ENCODE data around the gene TGFBR3.

Gene TGFBR3

DNA sequence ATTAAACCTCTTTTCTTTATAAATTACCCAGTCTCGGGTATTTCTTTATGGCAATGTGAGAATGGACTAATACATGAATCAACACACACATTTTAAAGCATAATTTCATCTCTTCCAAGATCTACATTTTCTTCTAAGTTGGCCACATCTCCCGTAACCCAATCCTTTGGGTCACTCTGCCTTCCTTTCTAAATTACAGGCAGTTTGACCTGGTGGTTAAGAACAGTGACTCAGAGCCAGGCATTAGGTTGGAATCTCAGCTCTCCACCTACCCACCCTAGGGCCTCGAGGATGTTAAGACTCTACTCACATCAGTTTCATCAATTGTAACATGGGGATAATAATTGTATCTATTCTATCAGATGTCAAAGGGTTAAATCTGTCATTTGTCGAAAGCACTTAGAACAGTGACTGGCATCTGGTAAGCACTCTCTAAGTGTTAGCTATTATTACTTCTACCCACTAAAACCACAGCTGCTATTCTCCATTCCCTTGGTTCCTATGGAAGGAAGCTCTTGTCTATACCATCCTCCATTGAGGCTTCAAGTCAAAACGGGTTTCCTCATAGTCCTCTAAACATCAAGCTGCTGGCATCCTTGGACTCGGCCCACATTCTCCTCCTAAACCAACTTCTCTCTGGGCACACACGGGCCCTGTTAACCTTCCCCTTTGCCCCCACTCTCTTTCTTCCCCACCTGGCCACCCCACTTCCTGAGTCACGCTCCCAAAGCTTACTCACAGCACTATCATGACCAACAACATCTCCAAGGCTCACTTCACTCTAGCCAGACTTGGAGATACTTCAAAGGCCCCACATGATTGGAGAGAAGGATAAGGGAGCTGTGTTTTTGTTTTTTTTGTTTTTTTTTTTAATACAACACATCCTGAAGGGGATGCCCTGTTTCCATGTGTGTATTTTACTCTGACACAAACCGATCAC is 116.9 kb downstream of the TGFBR3 start:
- no peak for TF ChIP-seq POLR2AphosphoS5 (IDR thresholded peaks at IDR 0.05; ENCODE audit: low read depth, low read length)
- no peak for TF ChIP-seq TAF1 (IDR thresholded peaks at IDR 0.05; ENCODE audit: borderline replicate concordance, low read depth, low read length)
- TF ChIP-seq POLR2A (IDR thresholded peaks at IDR 0.05; ENCODE audit: low read depth, low read length), result no peak
- FAIRE-seq, result no peak
- no peak for DNase-seq (ENCODE audit: insufficient read length)

DNA sequence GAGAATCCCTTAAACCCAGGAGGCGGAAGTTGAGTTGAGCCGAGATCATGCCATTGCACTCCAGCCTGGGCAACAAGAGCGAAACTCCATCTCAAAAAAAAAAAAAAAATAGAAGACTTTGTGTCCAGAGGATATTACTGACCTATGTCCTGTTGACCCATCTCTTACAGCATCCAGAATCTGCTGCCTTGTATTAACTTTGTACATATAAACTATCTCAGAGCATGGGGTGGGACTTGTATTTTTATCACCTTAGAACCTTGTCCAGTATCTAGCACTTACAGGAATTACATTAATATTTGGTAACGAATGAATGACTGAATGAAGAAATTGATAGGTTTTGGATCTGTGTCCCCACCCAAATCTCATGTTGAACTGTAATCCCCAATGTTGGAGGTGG is 117.8 kb downstream of the TGFBR3 start:
- FAIRE-seq, result no peak

DNA sequence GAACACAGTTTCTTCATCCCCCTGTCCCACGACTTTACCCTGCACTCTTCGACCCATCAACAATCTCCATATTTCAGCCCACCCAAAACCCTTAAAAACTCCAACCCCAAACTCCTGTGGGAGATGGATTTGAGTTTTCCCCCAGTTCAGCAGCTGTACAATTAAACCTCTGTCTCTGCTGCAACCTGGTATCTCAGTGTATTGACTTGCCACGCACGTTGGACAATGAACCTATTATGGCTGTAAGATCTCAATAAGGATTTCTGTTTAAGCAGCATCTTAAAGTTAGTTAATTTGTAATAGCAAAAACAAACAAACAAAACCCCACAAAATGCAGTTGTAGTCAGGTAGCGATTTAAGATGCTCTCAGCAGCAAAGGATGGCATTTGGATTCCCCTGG is 119.1 kb downstream of the TGFBR3 start:
- TF ChIP-seq TAF1 (IDR thresholded peaks at IDR 0.05; ENCODE audit: borderline replicate concordance, low read depth, low read length) (no peak), POLR2A (IDR thresholded peaks at IDR 0.05; ENCODE audit: low read depth, low read length) (no peak), POLR2AphosphoS5 (IDR thresholded peaks at IDR 0.05; ENCODE audit: low read depth, low read length) (no peak)
- FAIRE-seq (no peak), DNase-seq (ENCODE audit: insufficient read length) (no peak)

More for the DNA sequence above, 117.8 kb downstream of the TGFBR3 start:
- DNase-seq (ENCODE audit: insufficient read length), result no peak
- TF ChIP-seq POLR2A (IDR thresholded peaks at IDR 0.05; ENCODE audit: low read depth, low read length) (no peak), POLR2AphosphoS5 (IDR thresholded peaks at IDR 0.05; ENCODE audit: low read depth, low read length) (no peak), TAF1 (IDR thresholded peaks at IDR 0.05; ENCODE audit: borderline replicate concordance, low read depth, low read length) (no peak)

DNA sequence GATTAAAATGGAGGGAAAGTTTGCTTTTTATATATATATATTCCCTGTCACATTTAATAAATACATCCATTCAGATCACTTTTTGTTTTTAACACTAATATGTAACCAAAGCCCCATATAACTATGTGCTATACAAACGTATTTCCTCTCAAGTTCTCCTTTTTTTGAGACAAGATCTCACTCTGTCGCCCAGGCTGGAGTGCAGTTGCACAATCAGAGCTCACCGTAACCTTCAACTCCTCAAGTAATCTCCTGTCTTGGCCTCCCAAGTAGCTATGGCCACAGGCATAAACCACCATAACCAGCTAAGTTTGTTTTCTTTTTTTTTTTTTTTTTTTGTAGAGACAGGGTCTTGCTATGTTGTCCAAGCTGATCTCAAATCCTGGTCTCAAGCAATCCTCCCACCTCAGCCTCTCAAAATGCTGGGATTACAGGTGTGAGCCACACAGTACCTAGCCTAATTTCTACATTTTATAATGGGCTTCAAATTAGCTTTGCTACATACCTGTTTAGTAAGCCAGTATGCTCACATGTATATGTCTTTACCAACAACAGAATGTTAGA is 120.0 kb downstream of the TGFBR3 start:
- TF ChIP-seq POLR2A (IDR thresholded peaks at IDR 0.05; ENCODE audit: low read depth, low read length), result no peak
- TF ChIP-seq POLR2AphosphoS5 (IDR thresholded peaks at IDR 0.05; ENCODE audit: low read depth, low read length), result no peak
- no peak for TF ChIP-seq TAF1 (IDR thresholded peaks at IDR 0.05; ENCODE audit: borderline replicate concordance, low read depth, low read length)
- FAIRE-seq (no peak), DNase-seq (ENCODE audit: insufficient read length) (no peak)

DNA sequence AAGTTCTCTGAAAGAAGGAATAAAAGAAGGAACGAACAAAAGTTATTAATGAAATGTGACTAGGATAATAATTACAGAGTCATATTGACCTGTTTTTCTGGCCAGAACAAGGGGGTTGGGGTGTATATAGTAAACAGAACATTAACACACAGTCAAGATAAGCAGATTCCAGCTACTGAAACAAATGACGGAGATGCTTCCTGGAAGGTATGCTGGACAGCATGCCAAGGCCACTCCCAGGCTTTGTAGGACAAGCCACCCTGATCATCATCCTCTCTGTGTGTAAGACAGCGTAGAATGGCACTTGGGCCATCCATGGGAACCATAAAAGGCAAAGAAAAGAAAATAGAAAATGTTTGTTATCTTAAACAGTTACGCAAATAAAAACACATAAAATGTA is 120.7 kb downstream of the TGFBR3 start:
- no peak for FAIRE-seq

DNA sequence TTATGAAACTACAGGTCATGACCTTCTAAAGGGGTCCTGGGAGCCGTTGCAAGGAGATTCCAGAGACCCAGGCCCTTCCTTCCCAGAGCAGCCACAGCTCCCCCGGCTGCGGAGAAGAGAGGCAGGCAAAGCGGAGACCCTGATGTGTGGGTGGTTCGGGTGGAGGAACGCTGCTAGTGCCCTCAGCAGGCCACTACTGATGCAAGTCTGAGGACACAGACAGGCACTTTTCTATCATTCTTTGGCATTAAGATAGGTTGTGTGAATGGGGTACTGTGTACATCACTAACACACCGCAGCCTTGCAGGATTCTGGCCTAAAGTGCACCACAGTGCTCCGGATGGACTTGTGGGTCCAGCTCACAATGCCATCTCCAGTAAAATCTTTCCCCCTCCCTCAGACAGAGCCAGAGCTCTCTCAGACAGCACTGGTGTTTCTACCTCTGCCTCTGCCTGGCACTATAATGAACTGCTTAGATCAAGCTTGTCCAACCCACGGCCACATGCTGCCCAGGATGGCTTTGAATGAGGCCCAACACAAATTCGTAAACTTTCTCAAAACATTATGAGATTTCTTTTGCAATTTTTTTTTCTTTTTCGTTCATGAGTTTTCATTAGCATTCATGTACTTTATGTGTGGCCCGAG is 121.4 kb downstream of the TGFBR3 start:
- no peak for TF ChIP-seq POLR2AphosphoS5 (IDR thresholded peaks at IDR 0.05; ENCODE audit: low read depth, low read length)
- TF ChIP-seq POLR2A (IDR thresholded peaks at IDR 0.05; ENCODE audit: low read depth, low read length), result no peak
- no peak for TF ChIP-seq TAF1 (IDR thresholded peaks at IDR 0.05; ENCODE audit: borderline replicate concordance, low read depth, low read length)
- DNase-seq (ENCODE audit: insufficient read length), result no peak
- FAIRE-seq, result no peak

More for the DNA sequence above, 120.7 kb downstream of the TGFBR3 start:
- DNase-seq (ENCODE audit: insufficient read length), result no peak
- TF ChIP-seq POLR2AphosphoS5 (IDR thresholded peaks at IDR 0.05; ENCODE audit: low read depth, low read length) (no peak), POLR2A (IDR thresholded peaks at IDR 0.05; ENCODE audit: low read depth, low read length) (no peak), TAF1 (IDR thresholded peaks at IDR 0.05; ENCODE audit: borderline replicate concordance, low read depth, low read length) (no peak)

DNA sequence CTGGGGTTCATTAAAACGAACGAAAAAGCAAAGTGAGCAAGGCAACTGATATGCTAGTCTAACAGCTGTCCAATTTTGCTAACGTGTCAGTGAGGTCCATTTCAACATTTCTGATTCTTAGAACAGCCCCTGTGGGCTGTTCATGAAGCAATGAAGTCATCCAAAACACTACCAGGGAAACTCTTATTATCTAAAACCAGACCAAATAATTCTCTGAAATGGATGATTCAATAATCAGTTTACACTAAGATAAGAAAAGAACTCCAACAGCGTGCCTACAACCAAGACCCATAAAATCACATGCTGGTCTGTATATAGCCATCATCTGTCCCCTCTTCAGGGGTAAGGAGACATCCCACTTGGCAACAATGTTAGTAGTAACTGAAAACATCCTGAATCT is 122.7 kb downstream of the TGFBR3 start:
- no peak for FAIRE-seq
- DNase-seq (ENCODE audit: insufficient read length), result no peak
- no peak for TF ChIP-seq TAF1 (IDR thresholded peaks at IDR 0.05; ENCODE audit: borderline replicate concordance, low read depth, low read length)
- TF ChIP-seq POLR2A (IDR thresholded peaks at IDR 0.05; ENCODE audit: low read depth, low read length), result no peak
- no peak for TF ChIP-seq POLR2AphosphoS5 (IDR thresholded peaks at IDR 0.05; ENCODE audit: low read depth, low read length)

DNA sequence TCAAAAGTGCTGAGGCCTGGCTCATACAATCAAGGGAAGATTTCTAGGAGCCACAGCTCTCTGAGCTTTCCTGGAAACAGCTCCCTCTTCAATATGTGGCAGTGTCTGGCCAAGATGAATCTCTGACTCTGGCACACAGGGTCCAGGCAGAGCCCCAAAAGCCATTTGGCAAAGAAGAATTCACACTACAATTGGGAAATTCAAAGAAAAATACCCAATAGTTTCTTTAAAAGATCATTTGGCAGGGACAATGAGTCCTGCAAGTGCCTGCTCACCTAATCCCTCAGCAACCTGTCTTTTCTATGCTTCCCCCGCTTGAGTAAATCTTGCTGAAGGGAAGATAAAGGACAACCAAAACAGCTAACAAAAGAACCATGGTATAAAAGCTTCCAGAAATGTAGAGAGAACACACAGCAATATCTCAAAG is 124.6 kb downstream of the TGFBR3 start:
- DNase-seq (ENCODE audit: insufficient read length) (no peak), FAIRE-seq (no peak)
- TF ChIP-seq TAF1 (IDR thresholded peaks at IDR 0.05; ENCODE audit: borderline replicate concordance, low read depth, low read length) (no peak), POLR2A (IDR thresholded peaks at IDR 0.05; ENCODE audit: low read depth, low read length) (no peak), POLR2AphosphoS5 (IDR thresholded peaks at IDR 0.05; ENCODE audit: low read depth, low read length) (no peak)

DNA sequence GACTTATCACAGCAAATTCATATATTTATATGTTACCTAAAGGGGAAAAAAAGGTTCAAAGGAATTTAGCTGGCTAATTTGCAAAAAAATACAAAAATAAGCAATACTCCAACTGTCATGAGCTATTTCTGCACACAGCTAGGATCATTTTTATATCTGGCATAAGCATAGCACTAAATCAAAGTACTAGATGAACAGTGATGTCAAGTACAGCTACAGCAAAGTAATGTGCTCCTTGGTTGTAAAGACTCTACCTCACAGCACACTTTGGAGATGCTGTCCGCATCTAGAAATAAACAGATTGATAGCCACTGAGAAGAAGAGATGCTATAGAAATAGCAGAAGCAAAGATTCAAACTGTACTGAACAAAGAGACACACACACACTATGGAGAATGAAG is 125.4 kb downstream of the TGFBR3 start:
- FAIRE-seq (no peak), DNase-seq (ENCODE audit: insufficient read length) (no peak)
- TF ChIP-seq POLR2A (IDR thresholded peaks at IDR 0.05; ENCODE audit: low read depth, low read length) (no peak), TAF1 (IDR thresholded peaks at IDR 0.05; ENCODE audit: borderline replicate concordance, low read depth, low read length) (no peak), POLR2AphosphoS5 (IDR thresholded peaks at IDR 0.05; ENCODE audit: low read depth, low read length) (no peak)

DNA sequence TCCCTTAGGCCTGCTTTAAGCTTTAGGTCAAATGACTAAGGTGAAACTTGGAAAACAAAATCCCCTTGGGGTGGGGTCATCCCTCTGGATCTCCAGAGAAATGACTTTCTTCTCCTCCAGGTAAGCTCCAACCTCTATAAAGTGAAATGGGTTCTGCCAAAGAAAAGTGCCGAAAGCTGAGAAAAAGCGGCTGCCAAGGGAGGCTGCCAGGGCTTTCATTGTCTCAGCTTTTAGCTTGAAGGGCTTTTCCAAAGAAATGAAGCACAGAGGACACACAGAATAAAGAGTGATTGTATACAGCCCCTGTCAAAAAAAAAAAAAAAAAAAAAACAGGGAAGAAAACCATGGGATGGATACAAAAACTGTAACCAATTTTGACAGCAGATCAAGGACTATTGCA is 126.9 kb downstream of the TGFBR3 start:
- TF ChIP-seq POLR2AphosphoS5 (IDR thresholded peaks at IDR 0.05; ENCODE audit: low read depth, low read length) (no peak), POLR2A (IDR thresholded peaks at IDR 0.05; ENCODE audit: low read depth, low read length) (no peak), TAF1 (IDR thresholded peaks at IDR 0.05; ENCODE audit: borderline replicate concordance, low read depth, low read length) (no peak)
- DNase-seq (ENCODE audit: insufficient read length) (no peak), FAIRE-seq (no peak)

DNA sequence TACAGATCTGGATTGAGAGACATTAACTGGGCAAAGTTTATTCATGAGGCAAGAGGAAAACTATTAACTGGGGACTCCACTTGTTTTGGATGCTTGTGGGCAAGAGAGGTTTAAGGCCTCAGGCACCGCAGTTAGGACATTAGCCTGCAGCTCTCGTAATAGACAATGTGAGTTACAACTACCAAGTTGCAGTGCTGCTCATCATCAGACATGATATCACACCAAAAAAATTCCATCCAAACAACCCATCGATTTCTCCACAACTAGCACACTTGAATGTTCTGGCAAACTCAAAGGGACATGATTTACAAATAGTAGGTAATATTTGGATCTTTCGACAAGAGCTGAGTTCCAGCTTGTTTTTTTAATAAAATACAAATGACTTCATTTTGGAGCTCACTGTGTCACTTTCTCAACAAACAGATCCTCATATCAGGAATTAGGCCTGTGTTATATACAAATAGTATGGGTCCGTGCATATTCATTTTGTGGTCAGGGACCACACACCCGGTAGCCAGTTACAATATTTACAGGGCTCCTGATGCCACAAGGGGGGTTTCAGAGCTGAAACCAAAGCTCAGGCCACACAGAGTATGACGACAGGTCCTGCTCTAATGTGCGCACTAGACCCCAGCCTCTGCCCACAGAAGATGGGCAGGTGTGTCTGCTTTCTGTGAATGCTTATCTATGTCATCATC is 128.0 kb downstream of the TGFBR3 start:
- no peak for TF ChIP-seq TAF1 (IDR thresholded peaks at IDR 0.05; ENCODE audit: borderline replicate concordance, low read depth, low read length)
- no peak for TF ChIP-seq POLR2AphosphoS5 (IDR thresholded peaks at IDR 0.05; ENCODE audit: low read depth, low read length)
- DNase-seq (ENCODE audit: insufficient read length) (no peak), FAIRE-seq (no peak)
